Measurements from ENCODE around the gene POGK. TPM values are rescaled to one million over a fixed set of nuclear protein-coding genes. Genes with fewer than 3 reads are reported as not detected.

POGK gene
- total RNA-seq, 1 experiment from 2014 or later, result 47.7 TPM

- Histone ChIP-seq H2BK120ac (ENCODE audit: low read depth, low read length, poor library complexity, severe bottlenecking) (no peak overlapping the region), H4K5ac (ENCODE audit: insufficient read length, low read depth, low read length) (no peak overlapping the region), H3K79me2 (ENCODE audit: insufficient read depth, low read length) (peaks cover 17% of the 10 kb centered on the region; the same call in 1 of the 2 replicates), H3K9me3 (ENCODE audit: control insufficient read depth, low read depth, low read length) (no peaks in the 10 kb centered on the region), H3K4me1 (ENCODE audit: insufficient read depth, low read length) (peaks cover 2% of the 10 kb centered on the region; the same call in 1 of the 2 replicates), H3K27me3 (ENCODE audit: insufficient read depth, low read length) (no peaks in the 10 kb centered on the region), H2AFZ (ENCODE audit: low read length) (no peak overlapping the region), H4K20me1 (ENCODE audit: control insufficient read depth, insufficient read depth, insufficient read length) (no peaks in the 10 kb centered on the region), H3K23ac (ENCODE audit: insufficient read length, low read depth, low read length) (no peak overlapping the region), H3T11ph (ENCODE audit: low read length) (no peak overlapping the region), H3K4me2 (ENCODE audit: insufficient read depth, insufficient read length, low read length) (no peak overlapping the region), H3K23me2 (ENCODE audit: insufficient read length, low read depth, low read length, poor library complexity, severe bottlenecking) (peaks cover 7% of the 10 kb centered on the region), H4K8ac (replicated peaks; ENCODE audit: insufficient read length, low read depth, low read length) (no peak overlapping the region), H2BK15ac (ENCODE audit: low read depth, low read length) (no peak overlapping the region), H2BK20ac (ENCODE audit: low read depth, low read length, poor library complexity, severe bottlenecking) (no peak overlapping the region), H3K18ac (ENCODE audit: insufficient read length, low read depth, low read length) (no peak overlapping the region), H3K79me1 (ENCODE audit: insufficient read depth, low read depth, low read length, poor library complexity, severe bottlenecking) (peaks cover 8% of the 10 kb centered on the region), H2BK12ac (ENCODE audit: insufficient read length, low read depth, low read length) (no peak overlapping the region), H2BK5ac (ENCODE audit: insufficient read length, low read length) (no peak overlapping the region), H3K27ac (ENCODE audit: insufficient read length, low read depth, low read length) (no peak overlapping the region), H2AK5ac (ENCODE audit: insufficient read length, low read length) (no peak overlapping the region), H3K4ac (ENCODE audit: low read depth, low read length) (no peak overlapping the region), H3K56ac (ENCODE audit: insufficient read length, low read depth, low read length) (no peak overlapping the region), H3K9ac (ENCODE audit: extremely low read depth, insufficient read length, low read length) (no peak overlapping the region), H3K14ac (ENCODE audit: insufficient read depth, low read length) (no peak overlapping the region), H4K91ac (ENCODE audit: insufficient read length, low read depth, low read length) (no peak overlapping the region)
- Mint-ChIP-seq H3K36me3 (ENCODE audit: insufficient read depth in 1 of 3, low read depth in 3 of 3) (peaks cover 5 to 10% (median 8%) of the 10 kb centered on the region in 3 experiments; a peak in 5 of 7 replicates), H3K9me3 (peaks cover 5 to 6% of the 10 kb centered on the region in 2 experiments; a peak in 3 of 5 replicates), H3K27ac (no peak overlapping the region), H3K27me3 (ENCODE audit: low read depth) (0 out of 2 replicates have a peak, but pooled peaks cover 1% of the 10 kb centered on the region), H3K4me1 (peaks cover 24 to 27% of the 10 kb centered on the region in 2 experiments), H3K4me3 (peak overlapping the region; percentile 42 to 55; a peak in 4 of 5 replicates)
- DNase-seq, result no peak
- no peak for TF ChIP-seq CTCF (conservative IDR thresholded peaks at IDR 0.05)
- no CpG with 5 or more reads among the region's 8 CpGs for WGBS (ENCODE audit: extremely low coverage, insufficient read length, low lambda C conversion rate)
Observed at GRCh38 chr1:166874464-166874863, 35.2 kb downstream of the POGK start.
